Type B pancreatic cell (in vitro differentiated cells): ENCODE results near the gene DENND4C. TPM values are rescaled to one million over a fixed set of nuclear protein-coding genes. Genes with fewer than 3 reads are reported as not detected.
"Not testable (repeated sequence)": the region's sequence is repeated elsewhere in the genome, so short reads cannot be mapped to it uniquely, and the experiment has no call there.

ENCODE experiments used
- DNase-seq: peaks from one replicate; pipeline ENCODE4 v3.0.0; 2021; ENCODE audit warnings: mixed read lengths; ENCODE audit not compliant: unreplicated experiment; ENCODE audit errors: extremely low spot score
- H3K27ac Mint-ChIP-seq: 2 replicates; pipeline ENCODE4 v1.8.0; 2021; ENCODE audit warnings: mild to moderate bottlenecking, mixed read lengths
- H3K27me3 Mint-ChIP-seq: 2 replicates; pipeline ENCODE4 v1.8.0; 2021; ENCODE audit warnings: mixed read lengths
- H3K36me3 Mint-ChIP-seq: 2 replicates; pipeline ENCODE4 v1.8.0; 2021; ENCODE audit warnings: mixed read lengths
- H3K4me1 Mint-ChIP-seq: one replicate; pipeline ENCODE4 v1.8.0; 2021; ENCODE audit warnings: mixed read lengths; ENCODE audit not compliant: unreplicated experiment
- H3K4me3 Mint-ChIP-seq: 2 replicates; pipeline ENCODE4 v1.8.0; 2021; ENCODE audit warnings: mild to moderate bottlenecking, mixed read lengths
- H3K9me3 Mint-ChIP-seq: 2 replicates; pipeline ENCODE4 v1.8.0; 2021; ENCODE audit warnings: mixed read lengths
- CTCF ChIP-seq: fragments of 200-600 bp; sonication (generic); conservative IDR thresholded peaks from 2 replicates; pipeline ENCODE4 v1.5.0; 2021; ENCODE audit warnings: antibody characterized with exemption, mild to moderate bottlenecking
- total RNA-seq: library from RNA; stranded (reverse); gene quantifications from 2 replicates; pipeline ENCODE4 v1.2.1, GENCODE V29; 2021; ENCODE audit warnings: low replicate concordance

Gene DENND4C
- total RNA-seq, 1 donor from 2014 or later, result 36.6 TPM

GRCh38 chr9:19408693-19409400 is 178.4 kb downstream of the DENND4C start, which contains the start of gene ACER2:
Gene ACER2, plus strand, starts transcription at chr9:19409009. Its CDS starts 76 bp downstream, at chr9:19409085.
- peak; percentile 28 for TF ChIP-seq CTCF
- H3K36me3 Mint-ChIP-seq, result no peaks in the 10 kb centered on the region
- H3K9me3 Mint-ChIP-seq, result no peaks in the 10 kb centered on the region
- H3K4me1 Mint-ChIP-seq, result peaks cover 10% of the 10 kb centered on the region
- peak within 1 kb of the TSS; percentile 87 for H3K27ac Mint-ChIP-seq
- peak within 1 kb of the TSS; percentile 93 for H3K4me3 Mint-ChIP-seq
- DNase-seq, result peak; percentile 96
- H3K27me3 Mint-ChIP-seq, result no peaks in the 10 kb centered on the region

- no peak for DNase-seq
- no peak for TF ChIP-seq CTCF
- H3K4me1 Mint-ChIP-seq, result peaks cover 13% of the 10 kb centered on the region
Observed at GRCh38 chr9:19409401-19410194, 179.1 kb downstream of the DENND4C start.

GRCh38 chr9:19410195-19410503 is 179.7 kb downstream of the DENND4C start:
- Mint-ChIP-seq H3K27me3 (no peaks in the 10 kb centered on the region), H3K4me1 (peaks cover 13% of the 10 kb centered on the region), H3K4me3 (peak overlapping the region; percentile 93), H3K36me3 (no peaks in the 10 kb centered on the region), H3K27ac (peak overlapping the region; percentile 87), H3K9me3 (no peaks in the 10 kb centered on the region)
- no peak for DNase-seq
- TF ChIP-seq CTCF, result no peak

More at GRCh38 chr9:19409401-19410194, 179.1 kb downstream of the DENND4C start:
- Mint-ChIP-seq H3K27me3 (no peaks in the 10 kb centered on the region), H3K9me3 (no peaks in the 10 kb centered on the region), H3K27ac (peak overlapping the region; percentile 87), H3K4me3 (peak overlapping the region; percentile 93), H3K36me3 (no peaks in the 10 kb centered on the region)

- Mint-ChIP-seq H3K9me3 (no peaks in the 10 kb centered on the region), H3K4me3 (peak overlapping the region; percentile 37), H3K27ac (no peak overlapping the region), H3K36me3 (no peaks in the 10 kb centered on the region), H3K4me1 (peaks cover 13% of the 10 kb centered on the region), H3K27me3 (no peaks in the 10 kb centered on the region)
- DNase-seq, result no peak
- TF ChIP-seq CTCF, result no peak
Observed at GRCh38 chr9:19410594-19410993, 180.1 kb downstream of the DENND4C start.

GRCh38 chr9:19411316-19411715 is 180.8 kb downstream of the DENND4C start:
- Mint-ChIP-seq H3K27ac (no peak overlapping the region), H3K9me3 (no peaks in the 10 kb centered on the region), H3K4me1 (peaks cover 13% of the 10 kb centered on the region), H3K27me3 (no peaks in the 10 kb centered on the region), H3K4me3 (peak overlapping the region; percentile 26), H3K36me3 (no peaks in the 10 kb centered on the region)
- no peak for TF ChIP-seq CTCF
- DNase-seq, result no peak

- DNase-seq, H3K36me3 Mint-ChIP-seq, H3K27me3 Mint-ChIP-seq, H3K9me3 Mint-ChIP-seq, H3K27ac Mint-ChIP-seq, H3K4me3 Mint-ChIP-seq: not testable (repeated sequence)
- H3K4me1 Mint-ChIP-seq, result peaks cover 13% of the 10 kb centered on the region
Observed at GRCh38 chr9:19413456-19413855, 183.0 kb downstream of the DENND4C start.
